GM18873 (cell line): ENCODE results near the gene WWC2.

Experiments
- ATAC-seq: cut with Tn5 transposase; IDR thresholded peaks from one replicate; pipeline ENCODE4 v1.9.1; 2021; ENCODE audit warnings: mild to moderate bottlenecking, moderate library complexity, moderate number of reproducible peaks; ENCODE audit not compliant: unreplicated experiment, low FRiP score

WWC2 gene

DNA sequence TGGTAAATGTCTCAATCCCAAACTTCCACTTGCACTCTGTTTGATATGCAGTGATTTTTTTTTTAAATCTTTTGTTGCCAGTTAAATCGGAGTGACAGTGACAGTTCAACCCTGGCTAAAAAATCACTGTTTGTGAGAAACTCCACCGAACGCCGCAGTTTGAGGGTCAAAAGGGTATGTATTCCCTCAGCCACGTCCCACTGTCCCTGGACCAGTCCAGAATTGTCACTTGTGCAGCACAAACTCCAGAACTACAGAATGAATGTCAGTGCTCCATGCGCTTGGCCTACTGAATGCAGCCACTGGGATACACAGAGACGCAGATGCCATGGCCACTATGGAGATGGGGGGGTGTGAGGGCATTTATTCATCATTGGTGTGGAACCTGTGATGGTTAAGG, 186.8 kb downstream of the WWC2 start:
- ATAC-seq = no peak

DNA sequence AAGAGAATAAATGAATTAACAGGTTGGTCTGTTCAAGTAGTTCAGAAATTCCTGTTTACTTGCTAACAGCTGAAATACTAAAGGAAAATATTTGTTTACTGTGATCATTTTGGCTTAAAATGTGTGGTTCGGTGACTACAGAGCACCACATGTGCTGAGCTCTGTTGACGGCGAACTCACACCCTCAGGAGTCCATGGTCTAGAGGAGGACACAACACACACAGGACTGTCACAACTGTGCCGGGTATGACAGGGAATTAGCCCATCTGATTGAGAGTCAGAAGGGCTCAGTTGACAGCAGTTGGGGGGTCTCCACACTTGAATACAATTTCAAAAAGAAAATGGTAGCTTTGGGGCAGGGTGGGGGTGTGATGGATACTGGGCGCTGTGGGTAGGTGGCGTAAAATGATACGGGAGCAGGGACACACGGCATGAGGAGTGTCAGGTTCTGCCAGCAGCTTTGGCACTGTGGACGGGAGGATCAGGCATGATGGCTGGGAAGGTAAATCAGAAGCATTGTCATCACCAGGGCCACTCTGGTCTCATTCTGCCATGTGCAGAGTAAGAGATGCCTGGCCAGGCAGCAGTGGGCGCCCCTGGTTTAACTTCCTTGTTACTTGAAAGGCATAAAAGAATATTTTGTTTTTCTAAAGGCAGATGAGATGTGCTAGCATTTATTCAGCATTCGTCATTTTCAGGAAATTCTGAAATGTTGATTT, 187.7 kb downstream of the WWC2 start:
- ATAC-seq = no peak

DNA sequence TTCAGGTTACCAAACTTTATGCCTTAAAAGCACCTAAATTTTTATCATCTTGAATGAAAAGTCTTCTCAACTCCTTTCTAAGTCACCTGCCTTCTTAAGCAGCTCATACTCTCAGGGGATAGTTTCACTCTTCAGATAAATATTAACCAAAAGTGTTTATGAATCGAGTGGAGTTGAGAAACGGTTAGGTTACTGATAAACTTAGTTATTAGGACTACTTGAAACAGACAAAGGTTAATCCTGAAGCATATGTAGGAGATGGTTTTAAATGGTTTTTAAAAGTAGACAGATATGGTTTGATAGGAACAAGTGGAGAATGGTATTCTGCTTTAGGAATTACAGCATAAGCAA, 188.2 kb downstream of the WWC2 start:
- peak; percentile 70 for ATAC-seq

DNA sequence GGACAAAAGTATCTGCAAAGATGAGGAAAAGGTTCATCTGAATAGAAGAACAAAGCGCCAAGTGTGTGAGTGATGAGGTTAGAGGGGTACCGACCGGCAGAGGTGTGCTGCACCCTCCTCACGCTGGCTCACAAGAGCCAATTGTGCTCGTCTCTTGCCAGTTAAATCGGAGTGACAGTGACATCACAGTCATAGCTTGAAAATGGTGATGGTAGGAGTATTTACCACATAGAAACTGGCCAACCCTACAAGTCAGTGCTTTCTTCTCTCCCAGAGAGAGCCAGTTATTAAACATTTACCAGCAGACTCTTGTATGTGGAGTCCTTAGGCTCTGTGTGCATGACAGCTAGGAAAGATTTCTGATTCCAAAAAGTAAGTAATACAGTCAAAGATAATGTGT, 188.6 kb downstream of the WWC2 start:
- ATAC-seq = peak; percentile 87

DNA sequence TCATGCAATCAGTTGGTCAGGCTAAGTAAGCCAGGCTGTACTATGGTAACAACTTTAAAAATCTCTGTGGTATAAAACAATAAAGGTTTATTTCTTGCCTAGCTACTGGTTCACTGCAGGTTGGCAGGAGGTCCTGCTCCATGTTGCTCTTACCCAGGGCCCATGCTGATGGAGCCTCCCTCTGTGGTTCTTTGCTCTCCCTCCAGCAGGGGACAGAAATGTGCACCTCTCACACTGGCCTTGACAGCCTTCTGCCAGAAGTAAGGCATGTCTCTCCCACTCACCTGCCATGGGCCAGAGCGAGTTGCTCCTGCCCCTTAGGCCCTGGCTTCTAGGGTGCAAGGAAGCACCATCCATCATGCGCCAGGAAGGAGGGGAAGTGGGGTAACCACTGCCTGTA, 189.9 kb downstream of the WWC2 start:
- ATAC-seq = no peak

DNA sequence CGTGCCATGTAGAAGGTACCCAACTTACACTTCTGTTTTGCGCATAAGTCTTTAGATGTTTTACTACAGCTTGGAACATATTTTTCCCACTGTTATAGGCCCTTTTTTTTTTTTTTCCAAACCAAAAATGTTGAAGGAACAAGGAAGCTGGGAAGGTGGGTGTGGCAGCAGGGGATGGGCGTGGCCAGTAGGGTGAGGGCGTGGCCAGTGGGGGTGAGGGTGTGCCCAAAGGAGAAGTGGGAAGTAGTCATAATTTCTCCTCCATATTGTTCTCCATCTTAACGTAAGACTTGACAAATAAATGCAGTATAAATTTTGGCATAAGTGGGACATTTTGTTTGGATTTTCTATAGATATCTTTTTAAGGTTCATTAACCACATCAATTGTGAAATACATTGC, 190.6 kb downstream of the WWC2 start:
- ATAC-seq = no peak

DNA sequence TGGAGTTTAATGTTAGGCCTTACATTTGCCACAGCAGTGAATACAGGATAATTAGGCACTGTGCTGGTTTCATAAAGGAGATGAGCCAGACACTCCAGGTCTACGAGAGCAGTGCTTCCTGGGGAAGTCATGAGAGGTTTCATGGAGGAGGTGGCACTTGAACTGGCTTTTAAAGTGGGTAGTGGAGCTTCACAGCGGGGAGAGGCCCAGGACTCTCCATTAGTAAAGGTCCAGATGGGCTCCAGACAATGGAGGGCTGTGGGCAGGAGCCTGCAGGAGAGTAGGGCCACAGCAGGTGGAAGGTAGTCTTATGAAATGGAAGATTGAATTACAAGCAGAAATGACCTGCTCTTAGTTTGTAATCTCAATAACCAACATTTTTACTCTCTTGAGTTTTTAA, 192.0 kb downstream of the WWC2 start:
- ATAC-seq = no peak

DNA sequence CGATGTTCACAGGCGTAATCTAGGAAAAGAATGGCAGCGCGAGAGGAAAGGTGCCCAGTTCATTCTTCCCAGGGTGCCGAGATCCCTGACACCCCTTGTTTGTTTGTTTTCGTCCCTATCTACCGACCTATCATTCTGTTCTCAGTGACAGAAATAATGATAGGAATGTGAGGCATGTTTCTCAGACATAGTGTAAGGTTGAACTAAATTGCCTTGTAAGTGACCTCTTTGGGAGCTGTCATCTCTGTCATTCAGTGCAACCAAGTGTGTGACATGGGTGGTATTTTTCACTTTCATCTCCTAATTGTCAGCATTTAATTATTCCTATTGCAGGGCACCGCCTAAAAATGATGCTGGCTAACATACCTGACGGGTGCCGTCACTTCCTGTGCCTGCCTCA, 196.7 kb downstream of the WWC2 start:
- no peak for ATAC-seq

DNA sequence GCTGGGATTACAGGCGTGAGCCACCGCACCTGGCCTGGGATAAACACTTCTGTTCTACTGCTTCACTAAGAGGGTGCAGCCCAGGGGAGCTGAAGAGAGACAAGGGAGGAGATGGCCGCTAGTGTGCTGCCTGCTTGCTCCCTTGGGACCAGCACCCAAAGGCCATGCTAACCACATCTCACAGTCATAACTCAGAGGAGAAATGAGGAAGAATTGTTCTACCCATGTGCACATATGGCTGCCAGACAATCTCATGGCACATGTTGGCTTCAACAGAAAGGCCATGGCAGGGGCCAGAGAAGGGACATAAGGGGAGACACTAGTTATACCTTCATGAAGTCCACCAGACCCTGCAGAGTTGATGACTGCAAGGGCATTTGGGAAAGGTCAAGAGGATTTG, 198.6 kb downstream of the WWC2 start:
- ATAC-seq = peak; percentile 80

DNA sequence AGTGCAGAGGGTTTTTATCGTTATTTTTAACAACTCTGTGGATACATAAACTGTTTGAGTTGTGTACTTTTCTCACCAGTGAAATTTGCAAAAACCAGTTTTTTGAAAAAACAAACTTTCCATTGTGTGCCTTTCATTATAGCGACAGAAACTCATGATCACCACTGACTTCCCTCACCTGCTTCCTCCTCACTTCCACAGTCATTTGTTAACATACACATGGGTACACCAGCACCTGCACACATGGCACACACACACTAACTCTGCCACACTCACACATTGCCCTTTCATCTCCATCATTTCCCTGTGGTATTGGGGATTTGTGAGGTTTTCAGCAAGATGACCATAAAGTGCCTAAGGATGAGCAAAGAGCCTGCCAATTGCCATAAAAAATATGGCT, 200.4 kb downstream of the WWC2 start:
- no peak for ATAC-seq

DNA sequence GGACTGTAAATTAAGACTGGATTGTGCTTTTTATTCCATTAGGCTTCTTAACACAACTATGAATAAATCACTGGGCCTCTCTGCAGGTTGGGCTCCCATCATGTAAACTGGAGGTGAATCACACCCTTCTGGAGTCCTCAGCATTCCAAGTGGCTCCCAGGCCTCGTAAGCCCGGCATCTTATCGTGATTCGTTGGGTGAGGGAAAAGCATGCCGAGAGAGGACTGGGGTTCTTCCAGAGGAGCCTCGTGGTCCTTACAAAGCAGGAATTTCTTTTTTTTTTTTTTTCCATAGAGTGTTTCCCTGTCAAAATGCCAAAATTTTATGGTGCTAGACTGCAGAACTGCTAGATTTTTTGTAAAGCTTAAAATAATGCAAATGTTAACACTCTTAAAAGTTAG, 201.0 kb downstream of the WWC2 start:
- ATAC-seq = no peak

DNA sequence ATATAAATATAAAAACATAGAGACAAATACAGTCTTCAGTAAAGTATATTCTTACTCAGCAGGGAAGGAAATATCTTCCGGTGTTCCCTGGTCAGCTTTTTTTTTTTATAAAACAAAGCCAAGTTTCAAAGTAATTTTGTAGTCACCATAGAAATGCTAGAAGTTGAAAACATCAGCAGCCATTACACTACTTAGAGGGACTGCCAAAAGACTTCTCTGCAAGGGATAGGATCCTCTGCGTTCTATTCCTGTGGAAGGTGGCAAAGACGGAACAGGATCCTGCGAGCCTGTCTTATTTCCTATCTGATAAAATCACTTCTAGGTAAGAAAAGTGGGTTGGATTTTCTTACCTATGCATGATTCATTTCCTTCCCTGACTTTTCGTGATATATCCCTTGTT, 201.6 kb downstream of the WWC2 start:
- no peak for ATAC-seq

DNA sequence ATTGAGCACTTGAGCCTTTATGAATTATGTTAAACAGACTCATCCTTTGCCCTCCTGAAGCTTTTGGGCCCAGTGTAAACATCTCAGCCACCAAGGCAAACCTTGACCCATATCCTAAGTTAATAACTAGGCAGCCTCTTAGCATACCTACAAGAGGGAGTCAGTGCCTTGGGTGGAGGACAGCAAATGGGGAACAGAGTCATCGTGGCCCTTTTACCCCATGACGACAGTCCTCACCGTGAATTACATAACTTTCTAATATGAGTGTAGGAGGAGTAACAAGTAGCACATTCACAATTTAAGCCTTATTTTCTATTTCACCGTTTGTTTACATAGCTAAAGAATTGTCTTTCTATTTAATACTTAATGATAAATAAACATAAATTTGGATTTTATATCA, 204.2 kb downstream of the WWC2 start:
- no peak for ATAC-seq

DNA sequence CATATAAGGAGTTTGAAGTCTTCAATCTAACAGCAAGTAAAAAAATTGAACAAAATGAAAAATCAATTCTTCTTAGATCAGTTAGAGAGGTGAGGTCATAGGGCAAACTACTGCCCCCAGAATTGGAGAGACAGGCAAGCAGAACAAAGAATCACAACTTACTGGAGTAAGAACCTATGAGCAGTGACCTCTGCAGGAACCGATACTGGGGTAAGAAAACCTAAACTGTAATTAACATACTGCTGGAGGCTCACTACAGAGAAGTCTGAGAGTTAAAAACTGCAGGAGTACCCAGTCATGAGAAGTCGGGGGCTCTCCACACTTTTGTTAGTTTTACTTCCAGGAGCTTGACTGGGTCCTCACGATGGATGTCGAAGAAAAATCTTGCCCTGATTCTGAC, 205.0 kb downstream of the WWC2 start:
- ATAC-seq = no peak

DNA sequence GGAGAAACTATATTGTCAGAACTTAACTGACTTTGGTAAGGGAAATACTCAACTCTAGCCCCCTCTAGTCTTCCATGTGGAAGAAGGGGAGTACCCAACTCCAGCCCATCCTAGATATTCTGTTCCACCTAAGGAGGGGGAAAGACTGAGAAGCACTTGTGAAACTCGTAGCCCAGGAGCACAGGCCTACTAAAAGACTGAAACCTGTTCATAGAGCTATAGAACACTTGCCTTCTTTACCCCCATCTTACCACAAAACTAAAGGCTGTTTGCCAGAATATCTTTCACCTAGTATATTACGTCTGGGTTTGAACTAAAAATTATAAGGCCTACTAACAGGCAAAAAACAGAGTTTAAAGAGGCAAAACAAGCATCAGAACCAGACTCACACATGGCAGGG, 205.5 kb downstream of the WWC2 start:
- ATAC-seq = no peak

DNA sequence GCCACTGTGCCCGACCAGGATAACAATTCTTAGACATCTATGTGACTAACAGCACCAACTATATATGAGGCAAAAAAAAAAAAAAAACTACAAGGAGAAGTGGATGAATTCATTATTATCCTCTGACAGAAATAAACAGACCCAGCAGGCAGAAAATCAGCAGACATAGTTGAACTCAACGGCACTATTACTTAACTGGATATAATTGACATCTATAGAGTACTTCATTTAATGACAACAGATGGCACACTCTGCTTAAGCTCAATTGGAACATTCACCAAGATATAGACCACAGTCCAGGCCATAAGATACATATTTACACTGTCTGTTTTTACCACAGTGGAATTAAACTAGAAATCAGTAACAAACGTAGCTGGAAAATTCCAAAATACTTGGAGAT, 207.8 kb downstream of the WWC2 start:
- ATAC-seq = no peak

DNA sequence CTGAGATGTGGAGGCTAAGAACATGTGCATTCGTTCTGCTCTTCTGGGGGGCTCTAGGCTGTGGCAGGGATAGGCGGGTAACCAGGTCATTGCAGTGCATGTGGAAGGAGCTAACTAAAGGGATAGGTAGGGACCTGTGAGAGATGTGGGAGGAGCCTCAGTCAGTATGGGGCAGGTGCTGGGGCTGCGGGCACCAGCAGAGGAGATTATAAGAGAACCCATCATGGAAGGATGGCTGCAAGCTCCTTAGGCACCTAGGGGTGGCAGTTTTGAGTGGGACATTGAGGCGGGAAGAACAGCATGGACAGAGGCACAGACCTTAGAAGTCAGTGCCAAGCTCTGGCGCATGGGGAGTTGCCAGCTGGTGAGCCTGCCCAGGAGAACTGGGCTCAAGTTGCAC, 213.8 kb downstream of the WWC2 start:
- ATAC-seq = no peak

DNA sequence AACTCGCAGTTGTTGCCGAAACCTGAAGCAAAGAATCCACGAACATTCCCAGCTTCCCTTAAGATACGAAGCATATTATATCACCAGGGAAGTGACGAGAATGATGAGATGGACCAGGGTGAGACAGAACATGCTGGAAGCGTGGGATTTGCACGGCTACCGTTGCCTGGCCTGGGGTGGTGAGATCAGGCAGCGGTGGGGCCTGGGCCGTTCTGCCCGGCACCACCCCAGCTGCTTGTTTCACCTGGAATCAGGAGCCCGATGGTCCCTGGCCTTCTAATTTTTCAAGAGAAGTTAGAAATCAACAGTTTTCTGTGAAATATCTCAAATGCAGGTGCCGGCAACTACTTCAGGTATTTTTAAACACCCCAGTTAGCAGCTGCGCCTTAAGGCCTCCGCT, 215.3 kb downstream of the WWC2 start:
- no peak for ATAC-seq

DNA sequence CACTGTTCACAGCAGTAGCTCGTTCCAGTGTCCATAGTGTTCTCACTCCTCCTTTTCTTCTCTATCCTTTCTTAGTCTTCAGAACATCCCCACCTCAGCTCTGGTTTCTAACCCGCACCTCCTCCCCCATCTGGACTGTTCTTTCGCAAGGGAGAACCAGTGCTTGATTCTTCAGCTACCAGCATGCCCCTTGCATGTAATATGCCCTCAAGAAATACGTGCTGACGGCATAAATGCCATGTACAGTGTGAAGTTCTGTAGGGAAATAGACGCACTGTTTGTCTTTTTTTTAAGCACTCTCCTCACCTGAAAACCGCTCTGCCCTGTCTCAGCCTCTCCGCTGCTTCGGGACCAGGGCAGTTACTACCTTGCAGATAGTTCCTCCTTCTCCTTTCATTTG, 215.7 kb downstream of the WWC2 start:
- ATAC-seq = no peak

DNA sequence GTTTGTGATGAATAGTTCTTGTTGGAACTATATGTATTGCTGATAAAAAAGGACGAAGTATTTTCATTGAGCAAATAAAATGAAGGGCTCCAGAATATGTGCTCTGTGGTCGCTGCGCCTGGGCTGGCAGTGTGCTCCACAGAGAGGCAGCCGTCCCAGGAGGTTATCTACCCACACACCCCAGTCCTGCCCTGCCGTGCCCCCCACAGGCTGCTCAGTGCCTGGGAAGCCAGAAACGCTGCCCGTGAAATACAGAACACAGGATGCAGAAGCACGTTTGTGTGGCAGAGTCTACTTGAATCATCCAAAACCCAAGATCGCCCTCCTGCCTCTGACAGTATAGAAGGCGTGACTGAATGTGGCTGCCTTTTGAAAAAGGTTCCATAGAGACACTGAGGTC, 219.6 kb downstream of the WWC2 start:
- no peak for ATAC-seq

DNA sequence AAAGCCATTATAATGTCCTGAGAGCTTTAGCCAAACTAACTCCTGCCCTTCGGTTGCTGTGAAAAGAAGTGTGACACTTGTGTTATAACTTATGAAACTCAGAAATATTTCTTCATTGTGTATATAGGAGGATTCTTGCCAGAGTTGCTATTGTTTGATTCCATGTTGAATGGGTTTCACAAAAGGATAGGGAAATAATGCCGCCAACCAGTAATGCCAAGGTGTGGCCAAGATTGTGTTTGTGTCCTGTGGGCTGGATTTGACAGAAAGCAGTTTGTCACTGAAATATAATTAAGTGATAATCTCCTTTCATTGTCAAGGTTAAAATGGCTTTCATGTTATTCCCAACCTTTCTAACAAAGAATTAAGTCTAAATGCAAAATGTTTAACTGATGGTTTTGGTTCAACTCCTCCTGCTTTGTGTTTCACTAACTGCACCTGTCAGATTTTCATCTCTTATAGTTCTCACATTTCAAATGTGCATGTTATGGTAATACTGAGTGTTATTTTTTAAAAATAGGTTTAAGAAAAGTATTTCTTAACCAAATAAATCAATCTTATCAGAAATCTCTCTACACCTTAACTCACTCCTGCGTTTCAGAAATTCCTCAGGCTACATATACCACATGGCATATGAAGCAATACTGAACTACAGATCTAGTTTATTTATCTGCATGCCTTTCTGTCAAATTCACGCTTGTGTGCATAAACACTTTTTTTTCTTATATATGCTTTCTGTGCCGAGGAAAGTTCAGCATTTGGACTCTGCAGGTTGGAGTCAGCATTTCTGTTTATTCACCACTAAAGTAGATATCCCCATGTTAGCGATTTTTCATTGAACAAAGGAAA, 221.4 kb downstream of the WWC2 start, which contains the start of gene CLDN22:
Gene CLDN22 (minus strand): TSS at position 66 of the 849 bp plus-strand sequence. CDS start 58 bp downstream, at position 8.
- no peak for ATAC-seq

DNA sequence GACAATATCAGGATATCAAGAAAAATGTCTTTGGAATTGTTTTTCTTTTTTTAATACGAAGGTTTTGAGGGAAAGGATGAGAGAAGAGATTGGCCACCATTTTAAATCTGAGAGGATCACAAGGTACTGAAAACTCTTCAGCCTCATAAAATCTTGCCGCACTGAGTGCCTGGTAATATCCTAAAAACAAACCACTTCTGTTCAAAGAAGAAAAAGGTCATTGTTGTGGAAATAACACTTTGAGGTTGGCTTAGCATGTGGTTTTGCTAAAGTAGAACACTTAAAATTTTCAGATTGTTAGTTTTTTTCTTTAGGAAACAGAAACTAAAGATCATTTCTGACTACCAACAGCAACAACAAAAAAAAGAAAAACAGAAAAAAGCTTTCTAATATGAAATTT, 222.0 kb downstream of the WWC2 start:
- ATAC-seq = no peak
